ENCODE data around the gene ERC2. TPM values are rescaled to one million over a fixed set of nuclear protein-coding genes. Genes with fewer than 3 reads are reported as not detected.

Gene ERC2
- total RNA-seq, 1 donor from 2014 or later = 0.81 TPM

- DNase-seq (no peak), ATAC-seq (ENCODE audit: poor library complexity) (no peak)
- intact Hi-C loops (cut with DNase I) = no loop called here
Measured at GRCh38 chr3:55947406-55947805, 520.9 kb downstream of the ERC2 start.

- intact Hi-C loops (cut with DNase I) = no loop called here
- ATAC-seq (ENCODE audit: poor library complexity) = no peak
- DNase-seq = no peak
Measured at GRCh38 chr3:55946574-55947160, 521.6 kb downstream of the ERC2 start.

GRCh38 chr3:55942868-55943267 is 525.4 kb downstream of the ERC2 start:
- DNase-seq = no peak
- ATAC-seq (ENCODE audit: poor library complexity) = no peak
- intact Hi-C loops (cut with DNase I) = no loop called here

- no peak for DNase-seq
- no peak for ATAC-seq (ENCODE audit: poor library complexity)
- intact Hi-C loops (cut with DNase I) = no loop called here
Measured at GRCh38 chr3:55939287-55939686, 529.0 kb downstream of the ERC2 start.

- intact Hi-C loops (cut with DNase I) = no loop called here
- ATAC-seq (ENCODE audit: poor library complexity) = no peak
- no peak for DNase-seq
Measured at GRCh38 chr3:55937301-55937700, 531.0 kb downstream of the ERC2 start.

- intact Hi-C loops (cut with DNase I) = no loop called here
- ATAC-seq (ENCODE audit: poor library complexity) (no peak), DNase-seq (no peak)
Measured at GRCh38 chr3:55936549-55937052, 531.7 kb downstream of the ERC2 start.

GRCh38 chr3:55935241-55935640 is 533.0 kb downstream of the ERC2 start:
- ATAC-seq (ENCODE audit: poor library complexity) (no peak), DNase-seq (no peak)
- intact Hi-C loops (cut with DNase I) = no loop called here

GRCh38 chr3:55934771-55935170 is 533.5 kb downstream of the ERC2 start:
- no peak for ATAC-seq (ENCODE audit: poor library complexity)
- intact Hi-C loops (cut with DNase I) = no loop called here
- no peak for DNase-seq

- ATAC-seq (ENCODE audit: poor library complexity) (no peak), DNase-seq (no peak)
- intact Hi-C loops (cut with DNase I) = no loop called here
Measured at GRCh38 chr3:55929154-55929869, 539.0 kb downstream of the ERC2 start.

- DNase-seq (no peak), ATAC-seq (ENCODE audit: poor library complexity) (no peak)
- intact Hi-C loops (cut with DNase I) = no loop called here
Measured at GRCh38 chr3:55923626-55924025, 544.6 kb downstream of the ERC2 start.

GRCh38 chr3:55923207-55923606 is 545.1 kb downstream of the ERC2 start:
- DNase-seq (no peak), ATAC-seq (ENCODE audit: poor library complexity) (no peak)
- intact Hi-C loops (cut with DNase I) = no loop called here

GRCh38 chr3:55912880-55913279 is 555.4 kb downstream of the ERC2 start:
- no peak for ATAC-seq (ENCODE audit: poor library complexity)
- intact Hi-C loops (cut with DNase I) = no loop called here
- DNase-seq = no peak

- intact Hi-C loops (cut with DNase I) = no loop called here
- DNase-seq (no peak), ATAC-seq (ENCODE audit: poor library complexity) (no peak)
Measured at GRCh38 chr3:55911266-55911665, 557.0 kb downstream of the ERC2 start.

GRCh38 chr3:55910543-55910942 is 557.7 kb downstream of the ERC2 start:
- ATAC-seq (ENCODE audit: poor library complexity) (no peak), DNase-seq (no peak)
- intact Hi-C loops (cut with DNase I) = no loop called here

- ATAC-seq (ENCODE audit: poor library complexity) (no peak), DNase-seq (no peak)
- intact Hi-C loops (cut with DNase I) = no loop called here
Measured at GRCh38 chr3:55909373-55909772, 558.9 kb downstream of the ERC2 start.

- DNase-seq (no peak), ATAC-seq (ENCODE audit: poor library complexity) (peak; percentile 65)
- intact Hi-C loops (cut with DNase I) = no loop called here
Measured at GRCh38 chr3:55907616-55908015, 560.7 kb downstream of the ERC2 start.

- intact Hi-C loops (cut with DNase I) = no loop called here
- DNase-seq = no peak
- ATAC-seq (ENCODE audit: poor library complexity) = no peak
Measured at GRCh38 chr3:55906896-55907295, 561.4 kb downstream of the ERC2 start.

GRCh38 chr3:55904716-55905115 is 563.6 kb downstream of the ERC2 start:
- no peak for DNase-seq
- intact Hi-C loops (cut with DNase I) = no loop called here
- no peak for ATAC-seq (ENCODE audit: poor library complexity)

GRCh38 chr3:55903680-55904079 is 564.6 kb downstream of the ERC2 start:
- DNase-seq (peak; percentile 43), ATAC-seq (ENCODE audit: poor library complexity) (peak; percentile 91)
- intact Hi-C loops (cut with DNase I) = no loop called here

GRCh38 chr3:55902221-55902900 is 565.9 kb downstream of the ERC2 start:
- DNase-seq = no peak
- intact Hi-C loops (cut with DNase I) = no loop called here
- ATAC-seq (ENCODE audit: poor library complexity) = no peak

Measured in Right ventricle myocardium superior (tissue), 1 donor.